ENCODE measurements around the gene SIRT7.
A peak's percentile ranks its signal among the peaks of the same experiment; 100 is the strongest.

SIRT7 gene

GRCh38 chr17:81917565-81918332, at the start of gene SIRT7:
SIRT7 (minus strand) TSS chr17:81918176; CDS start chr17:81918131, 45 bp downstream.
- peak; percentile 72 to 85 for DNase-seq

DNA sequence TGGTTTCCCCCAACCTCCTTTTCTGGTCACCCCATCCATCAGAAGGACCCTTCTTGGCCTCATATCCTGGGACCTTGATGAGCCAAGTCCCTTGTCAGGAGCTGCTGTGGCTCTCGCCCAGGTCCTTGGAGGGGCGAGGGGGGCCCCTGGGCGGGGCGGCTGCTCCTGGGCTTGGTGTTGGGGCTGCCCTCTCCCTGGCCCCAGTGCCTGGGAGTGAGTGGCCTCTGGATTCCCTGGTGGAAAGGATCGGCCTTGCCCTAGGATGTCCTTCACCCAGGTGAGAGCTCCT, 49.2 kb upstream of the SIRT7 start:
- no peak for DNase-seq

- DNase-seq: no peak
Observed at GRCh38 chr17:81966343-81967243, 48.6 kb upstream of the SIRT7 start.

DNA sequence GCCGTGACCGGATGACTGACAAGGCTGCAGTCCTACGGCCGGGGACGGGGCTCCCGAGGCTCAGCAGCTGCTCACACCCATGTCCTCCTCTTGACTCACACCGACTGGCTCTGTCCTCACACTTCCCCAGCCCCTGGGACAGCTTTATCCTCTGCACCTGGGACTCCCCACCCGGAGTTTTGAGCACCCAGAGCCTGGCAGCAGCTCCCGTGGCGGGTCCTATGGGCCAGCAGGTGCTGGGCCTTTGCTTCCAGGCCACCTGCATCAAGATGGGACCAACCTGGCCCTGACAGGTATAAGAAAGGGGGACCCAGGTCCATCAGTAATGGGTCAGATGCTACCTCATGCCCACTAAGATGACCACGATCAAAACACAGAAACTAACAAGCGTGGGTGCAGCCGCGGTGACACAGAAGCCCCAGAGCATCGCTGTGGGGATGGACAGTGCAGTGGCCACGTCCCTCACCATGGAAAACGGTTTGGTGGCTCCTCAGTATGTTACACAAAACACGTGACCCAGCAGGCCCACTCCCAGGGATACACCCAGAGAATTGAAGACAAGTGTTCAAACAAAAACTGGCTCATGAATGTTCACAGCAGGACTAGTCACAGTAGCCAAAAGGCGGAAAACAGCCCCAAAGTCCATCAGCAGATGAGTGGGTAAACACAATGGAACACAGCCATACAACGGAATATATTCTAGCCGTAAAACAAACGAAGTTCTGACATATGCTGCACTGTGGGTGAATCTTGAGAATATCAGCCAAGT, 46.3 kb upstream of the SIRT7 start:
- DNase-seq: no peak

- no peak for DNase-seq
Observed at GRCh38 chr17:81962499-81963441, 44.8 kb upstream of the SIRT7 start.

DNA sequence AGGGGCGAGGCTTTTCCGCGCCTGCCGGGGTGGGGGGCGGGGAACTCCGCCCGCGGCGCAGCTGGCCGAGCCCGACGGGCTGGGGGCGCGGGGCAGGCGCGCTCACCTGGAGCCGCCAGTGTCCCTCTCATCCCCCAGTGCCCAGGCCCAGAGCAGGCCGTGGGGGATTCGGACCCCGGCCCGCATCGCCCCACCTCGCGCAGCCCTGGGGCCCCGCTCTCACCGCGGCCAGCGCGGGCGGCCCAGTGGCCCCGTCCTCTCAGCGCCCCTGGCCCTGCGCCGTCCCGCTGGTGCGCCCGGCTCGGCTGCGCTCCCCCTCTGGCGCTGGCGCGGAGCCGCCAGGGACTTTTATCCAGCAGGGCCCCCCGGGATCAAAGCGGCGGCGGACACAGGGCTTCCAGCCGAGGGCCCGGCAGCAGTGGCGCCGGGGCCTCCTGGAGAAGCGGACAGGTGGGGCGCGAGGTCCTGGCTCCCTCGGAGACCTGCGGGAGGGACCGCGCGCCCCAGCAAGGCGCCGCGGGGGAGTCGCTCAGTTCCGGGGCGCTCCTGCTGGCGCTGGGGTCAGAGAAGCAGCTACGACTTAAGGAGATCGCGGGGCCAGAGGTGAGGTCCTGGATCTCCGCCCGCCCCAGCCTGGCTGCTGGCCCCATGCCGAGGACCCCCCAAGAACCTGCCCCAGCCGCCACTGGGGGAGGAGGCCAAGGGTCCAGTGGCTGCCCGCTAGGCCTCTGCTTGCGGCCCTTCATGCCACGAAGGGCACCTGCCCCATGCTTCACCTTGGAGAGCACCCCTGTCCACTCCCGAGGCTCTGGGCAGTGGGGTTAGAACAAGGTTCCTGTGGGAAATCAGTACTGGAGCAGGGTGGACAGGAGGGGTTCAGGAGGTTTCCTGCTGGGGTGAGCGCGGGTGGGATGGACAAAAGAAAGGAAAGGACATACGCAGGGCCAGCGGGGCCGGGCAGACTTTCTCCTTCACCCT, 43.8 kb upstream of the SIRT7 start:
- DNase-seq: no peak

GRCh38 chr17:81961087-81961511, 43.1 kb upstream of the SIRT7 start, which contains the start of gene NOTUM:
NOTUM (minus strand) TSS chr17:81961187; CDS start chr17:81960909, 278 bp downstream.
- no peak for DNase-seq

GRCh38 chr17:81960130-81960958, 42.4 kb upstream of the SIRT7 start:
- DNase-seq: no peak

DNA sequence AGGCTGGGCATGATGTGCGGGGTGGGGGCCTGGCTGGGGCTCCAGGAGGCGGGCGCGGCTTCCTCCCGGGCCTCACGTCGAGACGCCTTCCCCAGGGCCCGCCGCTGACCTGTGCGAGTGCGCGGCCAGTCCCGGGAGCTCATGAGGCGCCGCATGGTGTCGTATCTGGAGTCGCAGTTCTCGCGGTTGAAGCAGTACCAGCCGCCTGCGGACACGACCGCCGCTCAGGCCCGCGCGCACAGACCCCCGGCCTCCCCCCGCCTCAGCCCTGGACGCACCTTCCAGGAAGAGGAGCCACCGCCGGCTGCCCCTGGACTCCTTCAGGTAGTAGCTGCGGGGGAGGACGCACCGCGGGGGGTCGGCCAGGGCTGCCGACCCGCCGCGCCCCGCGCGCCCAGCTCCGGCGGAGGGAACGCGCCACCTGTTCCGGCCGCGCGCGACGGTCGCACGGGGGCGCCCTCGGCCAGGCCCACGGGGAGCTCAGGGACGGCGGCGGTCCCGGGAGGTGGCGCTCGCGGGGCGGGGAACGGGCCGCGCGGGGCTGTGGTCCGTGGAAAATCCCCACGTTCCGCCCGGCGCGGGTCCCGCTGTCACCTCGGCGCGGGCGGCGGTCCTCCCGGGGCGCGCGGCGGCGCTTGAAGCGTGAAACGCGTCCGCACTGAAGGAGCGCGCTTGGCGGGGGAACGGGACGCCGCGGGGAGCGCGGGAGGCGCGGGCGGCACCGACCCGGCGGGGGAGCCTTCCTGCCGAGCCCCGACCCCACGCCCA, 41.6 kb upstream of the SIRT7 start:
- peak in 1 of 2 donors; percentile 53 for DNase-seq

DNA sequence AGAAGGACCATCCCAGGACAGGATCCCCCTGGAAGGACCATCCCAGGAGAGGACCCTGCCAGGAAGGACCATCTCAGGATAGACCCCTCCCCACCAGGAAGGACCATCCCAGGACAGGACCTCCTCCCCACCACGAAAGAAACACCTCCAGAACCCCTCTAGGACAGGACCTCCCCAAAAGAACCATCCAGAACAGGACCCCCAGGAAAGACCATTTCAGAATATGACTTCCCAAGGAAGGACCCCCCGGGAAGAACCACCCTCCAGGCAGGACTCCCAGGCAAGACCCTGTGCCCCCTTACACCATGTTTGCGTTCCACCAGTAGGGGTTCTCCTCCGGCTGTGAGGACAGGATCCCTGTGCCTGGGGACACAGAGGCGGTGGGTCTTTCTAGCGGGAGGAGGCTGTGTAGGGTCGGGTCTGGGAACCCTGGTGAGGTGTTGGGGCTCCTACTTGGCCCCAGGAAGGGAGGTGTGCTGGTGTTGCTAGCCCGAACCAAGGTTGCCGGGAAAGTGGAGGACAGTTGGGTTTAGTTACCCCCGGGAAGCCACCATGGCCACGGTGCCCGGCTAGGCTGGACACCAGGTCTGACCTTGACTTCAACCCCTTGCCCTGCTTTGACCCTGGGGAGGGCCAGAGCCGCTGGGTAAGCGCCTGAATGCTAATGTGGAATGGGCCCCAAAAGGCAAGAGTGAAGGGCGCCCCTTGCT, 40.8 kb upstream of the SIRT7 start:
- DNase-seq: no peak

DNA sequence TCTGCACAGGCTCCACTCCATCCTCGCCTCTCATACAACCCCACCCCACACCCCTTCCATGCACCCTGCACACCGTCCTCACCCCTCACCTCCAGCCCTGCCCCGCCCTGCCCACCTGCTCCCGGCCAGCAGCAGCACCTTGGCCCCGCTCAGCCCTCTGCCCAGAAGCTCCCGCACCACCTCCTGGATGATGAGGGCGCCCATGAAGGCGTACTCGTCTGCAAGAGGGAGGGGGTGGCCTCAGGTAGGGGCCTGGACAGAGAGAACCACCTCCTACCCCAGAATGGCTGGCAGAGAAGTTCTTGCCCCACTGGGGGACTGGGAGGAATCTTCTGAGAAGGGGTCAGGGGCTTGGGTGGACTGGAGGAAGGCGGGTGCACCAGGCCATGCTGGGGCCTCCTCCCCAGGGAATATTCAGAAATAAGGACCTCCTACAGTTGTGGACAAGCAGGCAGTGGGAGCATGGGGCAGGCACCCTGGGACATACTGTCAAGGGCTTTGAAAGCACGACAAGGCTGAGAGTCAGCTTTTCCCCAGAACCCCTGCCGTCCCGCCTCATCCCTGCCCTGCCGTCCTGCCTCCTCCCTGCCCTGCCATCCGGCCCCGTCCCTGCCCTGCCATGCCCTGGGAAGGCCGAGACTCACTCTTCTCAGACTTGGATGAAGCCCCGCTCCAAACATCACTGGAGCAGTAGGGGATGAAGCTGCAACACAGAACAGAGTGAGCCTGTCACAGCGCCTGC, 39.9 kb upstream of the SIRT7 start:
- no peak for DNase-seq

DNA sequence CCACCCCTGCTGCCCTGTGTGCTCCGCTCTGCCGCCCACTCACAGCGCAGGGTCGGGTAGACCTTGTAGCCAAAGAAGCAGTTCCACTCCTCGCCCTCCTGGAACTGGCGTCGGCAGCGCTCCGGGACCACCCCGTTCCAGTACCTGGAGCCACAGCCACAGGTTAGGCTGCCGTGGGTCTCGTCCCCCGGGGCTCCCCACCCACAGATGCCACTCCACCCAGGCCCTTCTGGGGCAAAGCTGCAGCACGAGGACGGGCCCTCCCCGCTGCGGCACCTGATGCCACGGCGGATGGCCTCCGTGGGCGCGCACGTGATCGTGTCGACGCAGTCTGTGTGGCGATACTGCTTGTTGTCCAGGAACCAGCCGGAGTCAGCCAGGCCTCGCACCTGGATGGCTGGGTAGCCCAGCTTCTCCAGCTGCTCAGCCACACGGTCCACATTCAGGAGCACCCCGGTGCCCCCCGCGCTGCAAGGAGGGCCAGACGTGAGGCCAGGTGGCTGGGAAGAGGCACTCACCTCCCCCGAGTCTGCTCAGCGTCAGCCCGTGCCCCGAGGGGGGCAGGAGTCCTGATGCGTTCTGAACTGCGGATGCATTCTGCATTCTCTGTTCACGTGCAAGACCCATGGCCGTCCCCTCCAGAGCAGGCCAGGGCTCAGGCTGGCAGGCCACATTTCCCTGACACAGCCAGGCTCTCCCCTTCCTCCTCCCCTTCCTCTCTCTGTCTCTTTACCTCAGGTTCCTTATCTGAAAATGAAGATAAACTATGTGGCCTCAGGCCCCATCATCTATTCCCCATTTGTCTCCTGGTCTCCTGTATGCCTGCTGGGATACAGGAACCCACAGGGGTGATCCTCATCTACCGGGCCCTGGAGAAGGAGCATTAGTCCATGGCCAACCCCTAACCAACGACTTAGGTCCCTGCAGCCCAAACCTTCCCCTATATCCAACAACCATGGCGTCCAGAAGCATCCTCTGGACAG, 38.9 kb upstream of the SIRT7 start:
- DNase-seq: no peak

GRCh38 chr17:81955756-81956544, 38.0 kb upstream of the SIRT7 start:
- DNase-seq: no peak

- no peak for DNase-seq
Observed at GRCh38 chr17:81955058-81955681, 37.2 kb upstream of the SIRT7 start.

Measured in bone marrow (tissue), 2 donors.